ENCODE measurements around the gene ACAD11.
"Not testable (repeated sequence)": the region's sequence is repeated elsewhere in the genome, so short reads cannot be mapped to it uniquely, and the experiment has no call there.

The ACAD11 gene

DNA sequence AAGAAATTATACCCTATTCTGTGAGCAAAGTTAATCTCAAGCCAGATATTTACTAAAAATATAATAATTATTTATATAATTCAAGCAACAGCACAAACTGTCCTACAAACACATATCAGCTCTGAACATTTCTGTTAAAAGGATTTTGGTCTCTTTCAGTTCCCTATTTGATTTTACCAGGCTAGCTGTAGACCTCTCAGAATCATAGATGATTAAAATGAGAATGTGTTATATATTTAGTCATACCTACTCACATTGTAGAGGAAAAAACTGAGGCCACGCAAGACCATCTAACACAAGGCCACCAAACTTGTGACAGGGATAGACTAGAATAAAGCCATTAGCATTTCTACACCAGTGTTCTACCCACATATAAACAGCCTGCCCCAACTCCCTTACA lies 34.0 kb downstream of the ACAD11 start:
- Histone ChIP-seq H3K9ac (ENCODE audit: low read depth, low read length) (no peak overlapping the region), H3K27ac (ENCODE audit: low read depth, low read length) (no peak overlapping the region), H3K4me1 (ENCODE audit: control insufficient read depth, insufficient read depth, low read length) (no peaks in the 10 kb centered on the region), H3K27me3 (ENCODE audit: control insufficient read depth, insufficient read depth, low read length) (no peaks in the 10 kb centered on the region), H3K9me3 (ENCODE audit: control insufficient read depth, insufficient read depth, low read length) (no peaks in the 10 kb centered on the region), H3K4me3 (ENCODE audit: low read depth, low read length) (no peak overlapping the region), H3K36me3 (ENCODE audit: control insufficient read depth, insufficient read depth, low read length) (peaks cover 23% of the 10 kb centered on the region)

DNA sequence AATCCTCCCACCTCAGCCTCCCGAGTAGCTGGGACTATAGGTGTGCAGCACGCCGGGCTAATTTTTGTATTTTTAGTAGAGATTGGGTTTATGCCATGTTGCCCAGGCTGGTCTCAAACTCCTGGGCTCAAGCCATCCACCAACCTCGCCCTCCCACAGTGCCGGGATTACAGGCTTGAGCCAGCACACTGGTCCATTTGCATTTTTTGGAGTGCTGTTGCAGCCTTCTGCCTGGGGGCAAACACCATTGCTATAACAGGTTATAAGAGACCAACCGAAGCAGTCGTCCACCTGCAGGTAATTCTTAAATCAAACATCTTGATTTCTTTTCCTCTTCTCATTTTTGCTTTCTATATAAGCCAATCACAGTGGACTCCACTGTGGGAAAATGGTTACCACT lies 34.8 kb downstream of the ACAD11 start:
- H3K27me3 ChIP-seq (ENCODE audit: control insufficient read depth, insufficient read depth, low read length), result no peaks in the 10 kb centered on the region
- no peak overlapping the region for H3K4me3 ChIP-seq (ENCODE audit: low read depth, low read length)
- H3K4me1 ChIP-seq (ENCODE audit: control insufficient read depth, insufficient read depth, low read length), result no peaks in the 10 kb centered on the region
- no peak overlapping the region for H3K27ac ChIP-seq (ENCODE audit: low read depth, low read length)
- no peaks in the 10 kb centered on the region for H3K9me3 ChIP-seq (ENCODE audit: control insufficient read depth, insufficient read depth, low read length)
- H3K36me3 ChIP-seq (ENCODE audit: control insufficient read depth, insufficient read depth, low read length), result peaks cover 23% of the 10 kb centered on the region
- no peak overlapping the region for H3K9ac ChIP-seq (ENCODE audit: low read depth, low read length)

DNA sequence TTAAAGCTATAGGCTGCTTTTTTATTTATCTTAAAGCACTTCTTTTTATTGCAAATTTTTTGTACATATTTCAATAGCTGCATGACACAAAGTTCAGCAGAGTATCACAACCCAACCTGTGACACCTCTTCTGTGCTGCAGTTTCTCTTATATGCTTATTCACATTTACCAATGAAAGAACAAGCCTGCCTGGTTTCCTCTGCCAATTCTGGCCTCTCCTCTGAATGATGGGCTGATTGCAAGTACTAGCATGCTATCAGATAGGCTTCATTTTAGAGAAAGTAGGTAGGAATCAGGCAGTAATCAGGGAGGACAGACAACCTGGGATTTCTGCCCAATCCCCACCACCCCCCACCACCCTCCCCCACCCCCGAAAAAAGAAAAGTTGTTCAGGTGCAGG lies 36.0 kb downstream of the ACAD11 start:
- H3K4me3 ChIP-seq (ENCODE audit: low read depth, low read length), result no peak overlapping the region
- no peak overlapping the region for H3K27ac ChIP-seq (ENCODE audit: low read depth, low read length)
- no peaks in the 10 kb centered on the region for H3K27me3 ChIP-seq (ENCODE audit: control insufficient read depth, insufficient read depth, low read length)
- H3K4me1 ChIP-seq (ENCODE audit: control insufficient read depth, insufficient read depth, low read length), result no peaks in the 10 kb centered on the region
- H3K9ac ChIP-seq (ENCODE audit: low read depth, low read length), result no peak overlapping the region
- peaks cover 23% of the 10 kb centered on the region for H3K36me3 ChIP-seq (ENCODE audit: control insufficient read depth, insufficient read depth, low read length)
- H3K9me3 ChIP-seq (ENCODE audit: control insufficient read depth, insufficient read depth, low read length), result no peaks in the 10 kb centered on the region

DNA sequence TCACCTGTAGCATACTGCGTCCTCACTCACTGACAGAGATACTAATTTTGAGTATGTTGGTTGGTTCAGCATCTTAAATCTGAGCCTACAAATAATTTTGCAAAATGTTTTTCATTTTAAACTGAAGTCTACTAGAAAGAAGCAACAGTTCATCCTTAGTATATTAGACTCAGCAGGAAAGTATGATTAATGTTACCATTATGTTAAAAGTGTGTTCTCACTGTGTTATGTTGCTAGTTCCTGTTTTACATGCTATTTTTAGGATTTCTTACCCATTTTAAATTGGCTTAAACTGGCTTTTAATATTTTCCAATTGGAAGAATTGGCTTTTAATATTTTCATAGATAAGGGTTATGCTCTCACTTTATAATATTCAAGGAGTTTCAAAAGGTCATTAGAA lies 36.8 kb downstream of the ACAD11 start:
- peaks cover 15% of the 10 kb centered on the region for H3K36me3 ChIP-seq (ENCODE audit: control insufficient read depth, insufficient read depth, low read length)
- no peaks in the 10 kb centered on the region for H3K27me3 ChIP-seq (ENCODE audit: control insufficient read depth, insufficient read depth, low read length)
- H3K27ac ChIP-seq (ENCODE audit: low read depth, low read length), result no peak overlapping the region
- no peak overlapping the region for H3K4me3 ChIP-seq (ENCODE audit: low read depth, low read length)
- H3K9ac ChIP-seq (ENCODE audit: low read depth, low read length), result no peak overlapping the region
- H3K9me3 ChIP-seq (ENCODE audit: control insufficient read depth, insufficient read depth, low read length), result no peaks in the 10 kb centered on the region
- no peaks in the 10 kb centered on the region for H3K4me1 ChIP-seq (ENCODE audit: control insufficient read depth, insufficient read depth, low read length)

DNA sequence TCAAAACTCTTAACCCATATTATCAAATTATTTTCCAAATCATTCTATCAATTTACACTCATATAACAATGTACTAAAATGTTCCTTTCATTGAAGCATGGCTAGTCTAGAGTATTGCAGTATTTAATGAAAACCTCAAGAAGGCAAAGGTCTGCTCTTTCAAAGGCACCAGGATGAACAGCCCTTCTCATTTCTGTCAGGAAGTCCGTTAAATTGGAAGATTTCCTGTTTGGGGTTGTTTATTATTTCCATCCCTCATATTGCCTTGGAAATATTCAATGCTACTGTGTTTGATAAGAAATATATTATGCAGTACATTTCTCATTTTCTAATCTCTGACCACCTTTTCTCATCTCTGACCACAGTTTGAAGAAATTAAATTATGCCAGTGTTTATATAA lies 37.5 kb downstream of the ACAD11 start:
- Histone ChIP-seq H3K4me1 (ENCODE audit: control insufficient read depth, insufficient read depth, low read length) (no peaks in the 10 kb centered on the region), H3K27me3 (ENCODE audit: control insufficient read depth, insufficient read depth, low read length) (no peaks in the 10 kb centered on the region), H3K9ac (ENCODE audit: low read depth, low read length) (no peak overlapping the region), H3K9me3 (ENCODE audit: control insufficient read depth, insufficient read depth, low read length) (no peaks in the 10 kb centered on the region), H3K36me3 (ENCODE audit: control insufficient read depth, insufficient read depth, low read length) (peaks cover 9% of the 10 kb centered on the region), H3K4me3 (ENCODE audit: low read depth, low read length) (no peak overlapping the region), H3K27ac (ENCODE audit: low read depth, low read length) (no peak overlapping the region)

DNA sequence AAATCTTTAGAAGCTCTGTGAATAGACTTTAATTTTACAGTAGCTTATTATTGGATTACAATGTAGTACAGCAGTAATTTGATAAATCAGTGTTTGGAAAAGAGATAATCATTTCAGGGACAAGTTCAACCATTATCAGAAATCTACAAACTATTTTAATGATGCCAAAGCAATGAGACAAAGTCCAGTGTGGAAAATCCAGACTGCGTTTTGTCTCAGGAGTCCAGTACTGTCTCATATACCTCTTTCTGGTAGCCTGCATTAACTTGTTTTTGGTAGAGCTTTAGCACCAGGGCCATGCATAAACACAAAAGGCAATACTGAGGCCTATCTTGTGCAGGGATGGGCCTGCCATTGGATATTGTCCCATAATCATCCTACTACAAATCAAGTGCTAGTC lies 42.8 kb downstream of the ACAD11 start:
- H3K9me3 ChIP-seq (ENCODE audit: control insufficient read depth, insufficient read depth, low read length), result no peaks in the 10 kb centered on the region
- no peak overlapping the region for H3K9ac ChIP-seq (ENCODE audit: low read depth, low read length)
- H3K36me3 ChIP-seq (ENCODE audit: control insufficient read depth, insufficient read depth, low read length), result no peaks in the 10 kb centered on the region
- no peaks in the 10 kb centered on the region for H3K4me1 ChIP-seq (ENCODE audit: control insufficient read depth, insufficient read depth, low read length)
- H3K4me3 ChIP-seq (ENCODE audit: low read depth, low read length), result no peak overlapping the region
- no peak overlapping the region for H3K27ac ChIP-seq (ENCODE audit: low read depth, low read length)
- no peaks in the 10 kb centered on the region for H3K27me3 ChIP-seq (ENCODE audit: control insufficient read depth, insufficient read depth, low read length)

DNA sequence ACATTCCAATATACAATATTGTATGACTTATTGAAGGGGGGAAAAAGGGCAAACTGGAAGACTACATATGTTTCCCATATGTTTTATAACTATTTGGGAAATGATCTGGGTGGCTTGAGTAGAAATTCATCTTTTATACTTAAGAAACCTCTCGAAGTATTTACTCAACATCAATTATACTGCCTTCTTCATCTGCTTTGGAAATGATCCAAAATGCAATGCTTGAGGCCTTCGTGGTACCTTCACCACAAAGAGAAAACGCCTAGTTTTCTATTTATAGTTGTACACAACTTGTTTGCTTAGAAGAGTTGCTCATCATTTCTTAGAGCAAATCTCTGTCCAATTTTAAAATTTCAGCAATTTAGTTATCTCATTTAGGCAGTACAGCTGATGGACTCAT lies 43.7 kb downstream of the ACAD11 start:
- no peaks in the 10 kb centered on the region for H3K4me1 ChIP-seq (ENCODE audit: control insufficient read depth, insufficient read depth, low read length)
- H3K9ac ChIP-seq (ENCODE audit: low read depth, low read length), result no peak overlapping the region
- H3K4me3 ChIP-seq (ENCODE audit: low read depth, low read length), result no peak overlapping the region
- no peaks in the 10 kb centered on the region for H3K36me3 ChIP-seq (ENCODE audit: control insufficient read depth, insufficient read depth, low read length)
- H3K27ac ChIP-seq (ENCODE audit: low read depth, low read length), result no peak overlapping the region
- no peaks in the 10 kb centered on the region for H3K27me3 ChIP-seq (ENCODE audit: control insufficient read depth, insufficient read depth, low read length)
- H3K9me3 ChIP-seq (ENCODE audit: control insufficient read depth, insufficient read depth, low read length), result no peaks in the 10 kb centered on the region

DNA sequence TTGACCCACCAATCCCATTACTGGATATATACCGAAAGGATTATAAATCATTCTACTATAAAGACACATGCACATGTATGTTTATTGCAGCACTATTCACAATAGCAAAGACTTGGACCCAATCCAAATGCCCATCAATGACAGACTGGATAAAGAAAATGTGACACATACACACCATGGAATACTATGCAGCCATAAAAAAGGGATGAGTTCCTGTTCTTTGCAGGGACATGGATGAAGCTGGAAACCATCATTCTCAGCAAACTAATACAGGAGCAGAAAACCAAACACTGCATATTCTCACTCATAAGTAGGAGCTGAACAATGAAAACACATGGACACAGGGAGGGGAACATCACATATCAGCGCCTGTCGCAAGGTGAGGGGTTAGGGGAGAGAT lies 44.3 kb downstream of the ACAD11 start:
- not testable (repeated sequence) for H3K9ac ChIP-seq (ENCODE audit: low read depth, low read length); H3K27ac ChIP-seq (ENCODE audit: low read depth, low read length); H3K4me3 ChIP-seq (ENCODE audit: low read depth, low read length); H3K9me3 ChIP-seq (ENCODE audit: control insufficient read depth, insufficient read depth, low read length); H3K4me1 ChIP-seq (ENCODE audit: control insufficient read depth, insufficient read depth, low read length); H3K27me3 ChIP-seq (ENCODE audit: control insufficient read depth, insufficient read depth, low read length); H3K36me3 ChIP-seq (ENCODE audit: control insufficient read depth, insufficient read depth, low read length)

DNA sequence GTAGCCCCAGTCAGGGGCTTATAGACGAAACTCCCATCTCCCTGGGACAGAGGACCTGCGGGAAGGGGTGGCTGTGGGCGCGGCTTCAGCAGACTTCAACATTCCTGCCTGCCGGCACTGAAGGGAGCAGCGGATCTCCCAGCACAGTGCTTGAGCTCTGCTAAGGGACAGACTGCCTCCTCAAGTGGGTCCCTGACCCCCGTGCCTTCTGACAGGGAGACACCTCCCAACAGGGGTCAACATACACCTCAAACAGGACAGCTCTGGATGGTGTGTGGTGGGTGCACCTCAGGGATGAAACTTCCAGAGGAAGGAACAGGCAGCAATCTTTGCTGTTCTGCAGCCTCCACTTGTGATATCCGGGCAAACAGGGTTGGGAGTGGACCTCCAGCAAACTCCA lies 53.0 kb downstream of the ACAD11 start:
- not testable (repeated sequence) for H3K36me3 ChIP-seq (ENCODE audit: control insufficient read depth, insufficient read depth, low read length); H3K27me3 ChIP-seq (ENCODE audit: control insufficient read depth, insufficient read depth, low read length); H3K4me3 ChIP-seq (ENCODE audit: low read depth, low read length); H3K9ac ChIP-seq (ENCODE audit: low read depth, low read length); H3K27ac ChIP-seq (ENCODE audit: low read depth, low read length); H3K9me3 ChIP-seq (ENCODE audit: control insufficient read depth, insufficient read depth, low read length)
- peaks cover 12% of the 10 kb centered on the region for H3K4me1 ChIP-seq (ENCODE audit: control insufficient read depth, insufficient read depth, low read length)

DNA sequence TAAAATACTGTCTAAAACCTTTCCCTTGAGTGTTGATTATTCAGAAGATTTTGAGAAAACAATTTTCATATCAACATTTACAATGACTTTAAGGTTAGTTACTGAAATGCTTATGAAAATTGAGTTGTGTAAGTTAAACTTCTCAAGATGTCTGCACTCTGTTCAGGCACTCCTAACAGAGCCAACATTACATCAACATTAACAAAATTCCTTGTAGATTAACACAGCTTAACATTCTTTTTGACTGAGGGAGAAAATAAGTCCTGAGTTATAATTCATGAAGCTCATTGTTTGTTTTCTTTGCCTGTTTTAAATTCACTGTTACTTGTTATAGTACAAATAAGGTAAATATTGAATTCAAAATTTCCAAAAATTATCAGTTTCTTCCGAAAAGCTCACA lies 53.5 kb downstream of the ACAD11 start:
- Histone ChIP-seq H3K9me3 (ENCODE audit: control insufficient read depth, insufficient read depth, low read length) (no peaks in the 10 kb centered on the region), H3K4me3 (ENCODE audit: low read depth, low read length) (no peak overlapping the region), H3K4me1 (ENCODE audit: control insufficient read depth, insufficient read depth, low read length) (peaks cover 12% of the 10 kb centered on the region), H3K27ac (ENCODE audit: low read depth, low read length) (no peak overlapping the region), H3K36me3 (ENCODE audit: control insufficient read depth, insufficient read depth, low read length) (0 out of 2 replicates have a peak, but pooled peaks cover 4% of the 10 kb centered on the region), H3K9ac (ENCODE audit: low read depth, low read length) (no peak overlapping the region), H3K27me3 (ENCODE audit: control insufficient read depth, insufficient read depth, low read length) (no peaks in the 10 kb centered on the region)

DNA sequence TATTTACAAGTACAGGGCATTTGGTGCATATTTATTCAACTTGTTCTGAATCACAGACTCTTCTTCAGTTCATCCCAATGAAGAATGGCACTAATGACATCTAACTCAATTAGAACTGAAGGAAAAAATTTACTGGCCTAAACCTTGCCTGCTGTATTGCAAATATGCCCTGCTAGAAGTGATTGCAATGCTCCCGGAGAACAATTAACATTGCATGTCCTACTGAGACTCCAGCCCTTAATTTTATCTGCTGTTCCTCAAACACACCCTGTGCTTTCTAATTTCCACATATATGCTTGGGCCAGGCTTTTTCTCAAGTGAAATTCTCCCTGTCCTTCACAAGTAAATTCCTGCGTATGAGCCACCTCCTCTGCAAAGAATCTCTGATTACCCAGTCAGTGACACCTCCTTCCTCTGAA lies 54.2 kb downstream of the ACAD11 start:
- H3K4me3 ChIP-seq (ENCODE audit: low read depth, low read length), result no peak overlapping the region
- no peak overlapping the region for H3K9ac ChIP-seq (ENCODE audit: low read depth, low read length)
- no peaks in the 10 kb centered on the region for H3K9me3 ChIP-seq (ENCODE audit: control insufficient read depth, insufficient read depth, low read length)
- H3K36me3 ChIP-seq (ENCODE audit: control insufficient read depth, insufficient read depth, low read length), result 0 out of 2 replicates have a peak, but pooled peaks cover 4% of the 10 kb centered on the region
- no peak overlapping the region for H3K27ac ChIP-seq (ENCODE audit: low read depth, low read length)
- peaks cover 12% of the 10 kb centered on the region for H3K4me1 ChIP-seq (ENCODE audit: control insufficient read depth, insufficient read depth, low read length)
- H3K27me3 ChIP-seq (ENCODE audit: control insufficient read depth, insufficient read depth, low read length), result no peaks in the 10 kb centered on the region

DNA sequence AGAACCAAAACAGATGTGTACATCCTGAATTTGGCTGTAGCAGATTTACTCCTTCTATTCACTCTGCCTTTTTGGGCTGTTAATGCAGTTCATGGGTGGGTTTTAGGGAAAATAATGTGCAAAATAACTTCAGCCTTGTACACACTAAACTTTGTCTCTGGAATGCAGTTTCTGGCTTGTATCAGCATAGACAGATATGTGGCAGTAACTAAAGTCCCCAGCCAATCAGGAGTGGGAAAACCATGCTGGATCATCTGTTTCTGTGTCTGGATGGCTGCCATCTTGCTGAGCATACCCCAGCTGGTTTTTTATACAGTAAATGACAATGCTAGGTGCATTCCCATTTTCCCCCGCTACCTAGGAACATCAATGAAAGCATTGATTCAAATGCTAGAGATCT lies 59.0 kb downstream of the ACAD11 start:
- H3K36me3 ChIP-seq (ENCODE audit: control insufficient read depth, insufficient read depth, low read length); H3K27ac ChIP-seq (ENCODE audit: low read depth, low read length); H3K9me3 ChIP-seq (ENCODE audit: control insufficient read depth, insufficient read depth, low read length); H3K9ac ChIP-seq (ENCODE audit: low read depth, low read length); H3K4me3 ChIP-seq (ENCODE audit: low read depth, low read length); H3K27me3 ChIP-seq (ENCODE audit: control insufficient read depth, insufficient read depth, low read length); H3K4me1 ChIP-seq (ENCODE audit: control insufficient read depth, insufficient read depth, low read length): not testable (repeated sequence)
